H9 (cell line): Measurements from ENCODE around the gene CAMKK1. TPM values are rescaled to one million over a fixed set of nuclear protein-coding genes. Genes with fewer than 3 reads are reported as not detected.

Source experiments
- DNase-seq: peaks from one replicate; pipeline ENCODE4 v3.0.0-alpha.2; 2017
- H2AFZ ChIP-seq: one replicate; pipeline ENCODE4 v1.6.1; 2013; ENCODE audit warnings: mild to moderate bottlenecking, low read length, control low read depth, moderate library complexity
- H2AK5ac ChIP-seq: 2 replicates; pipeline ENCODE4 v1.6.1; 2013; ENCODE audit warnings: low read length, control low read depth, mixed read lengths; ENCODE audit not compliant: insufficient read length
- H2BK120ac ChIP-seq: one replicate; pipeline ENCODE4 v1.6.1; 2013; ENCODE audit warnings: low read depth, mild to moderate bottlenecking, low read length, control low read depth, inconsistent platforms; ENCODE audit not compliant: poor library complexity, severe bottlenecking
- H2BK12ac ChIP-seq: 2 replicates; pipeline ENCODE4 v1.6.1; 2013; ENCODE audit warnings: low read length, control low read depth, mixed read lengths, low read depth; ENCODE audit not compliant: insufficient read length
- H2BK15ac ChIP-seq: 2 replicates; pipeline ENCODE4 v1.6.1; 2013; ENCODE audit warnings: low read depth, low read length, control low read depth
- H2BK20ac ChIP-seq: one replicate; pipeline ENCODE4 v1.6.1; 2013; ENCODE audit warnings: low read depth, mild to moderate bottlenecking, low read length, control low read depth, inconsistent platforms; ENCODE audit not compliant: poor library complexity, severe bottlenecking
- H2BK5ac ChIP-seq: 2 replicates; pipeline ENCODE4 v1.6.1; 2013; ENCODE audit warnings: low read length, control low read depth, mixed read lengths; ENCODE audit not compliant: insufficient read length
- H3K14ac ChIP-seq: 2 replicates; pipeline ENCODE4 v1.6.1; 2013; ENCODE audit warnings: low read length, control low read depth; ENCODE audit not compliant: insufficient read depth
- H3K18ac ChIP-seq: 2 replicates; pipeline ENCODE4 v1.6.1; 2013; ENCODE audit warnings: low read depth, mild to moderate bottlenecking, mixed read lengths, low read length, control low read depth; ENCODE audit not compliant: insufficient read length
- H3K23ac ChIP-seq: 2 replicates; pipeline ENCODE4 v1.6.1; 2013; ENCODE audit warnings: low read length, control low read depth, mixed read lengths, low read depth; ENCODE audit not compliant: insufficient read length
- H3K23me2 ChIP-seq: 2 replicates; pipeline ENCODE4 v1.6.1; 2013; ENCODE audit warnings: low read depth, mild to moderate bottlenecking, mixed read lengths, low read length, control low read depth; ENCODE audit not compliant: insufficient read length, poor library complexity, severe bottlenecking
- H3K27ac ChIP-seq: 2 replicates; pipeline ENCODE4 v1.5.1; 2013; ENCODE audit warnings: low read length, control low read depth, mixed read lengths, low read depth; ENCODE audit not compliant: insufficient read length
- H3K27me3 ChIP-seq: 2 replicates; pipeline ENCODE4 v1.6.1; 2013; ENCODE audit warnings: low read length, control low read depth, inconsistent platforms; ENCODE audit not compliant: insufficient read depth
- H3K4ac ChIP-seq: 2 replicates; pipeline ENCODE4 v1.6.1; 2013; ENCODE audit warnings: low read depth, mild to moderate bottlenecking, control low read depth, inconsistent platforms, low read length, moderate library complexity
- H3K4me1 ChIP-seq: 2 replicates; pipeline ENCODE4 v1.6.1; 2013; ENCODE audit warnings: low read length, control low read depth, inconsistent platforms; ENCODE audit not compliant: insufficient read depth
- H3K4me2 ChIP-seq: 2 replicates; pipeline ENCODE4 v1.6.1; 2013; ENCODE audit warnings: low read length, control low read depth, mixed read lengths; ENCODE audit not compliant: insufficient read length, insufficient read depth
- H3K56ac ChIP-seq: 2 replicates; pipeline ENCODE4 v1.6.1; 2013; ENCODE audit warnings: low read depth, mild to moderate bottlenecking, mixed read lengths, low read length, control low read depth; ENCODE audit not compliant: insufficient read length
- H3K79me1 ChIP-seq: 2 replicates; pipeline ENCODE4 v1.6.1; 2013; ENCODE audit warnings: low read depth, mild to moderate bottlenecking, moderate library complexity, low read length, control low read depth, inconsistent platforms; ENCODE audit not compliant: insufficient read depth, poor library complexity, severe bottlenecking
- H3K79me2 ChIP-seq: 2 replicates; pipeline ENCODE4 v1.6.1; 2013; ENCODE audit warnings: low read length, control low read depth, inconsistent platforms; ENCODE audit not compliant: insufficient read depth
- H3K9ac ChIP-seq: 2 replicates; pipeline ENCODE4 v1.6.1; 2013; ENCODE audit warnings: low read length, control low read depth, mixed read lengths; ENCODE audit not compliant: insufficient read length; ENCODE audit errors: extremely low read depth
- H3K9me3 ChIP-seq: one replicate; pipeline ENCODE4 v1.6.1; 2013; ENCODE audit warnings: low read depth, low read length, inconsistent platforms; ENCODE audit not compliant: control insufficient read depth
- H3T11ph ChIP-seq: one replicate; pipeline ENCODE4 v1.6.1; 2013; ENCODE audit warnings: mild to moderate bottlenecking, low read length, control low read depth, inconsistent platforms
- H4K20me1 ChIP-seq: one replicate; pipeline ENCODE4 v1.6.1; 2013; ENCODE audit not compliant: control insufficient read depth, insufficient read length, insufficient read depth
- H4K5ac ChIP-seq: 2 replicates; pipeline ENCODE4 v1.6.1; 2013; ENCODE audit warnings: low read depth, mild to moderate bottlenecking, mixed read lengths, low read length, control low read depth; ENCODE audit not compliant: insufficient read length
- H4K8ac ChIP-seq: replicated peaks from 2 replicates; pipeline ENCODE4 v1.6.1; 2013; ENCODE audit warnings: low read length, control low read depth, mixed read lengths, low read depth; ENCODE audit not compliant: insufficient read length
- H4K91ac ChIP-seq: 2 replicates; pipeline ENCODE4 v1.6.1; 2013; ENCODE audit warnings: low read depth, mild to moderate bottlenecking, moderate library complexity, mixed read lengths, low read length, control low read depth; ENCODE audit not compliant: insufficient read length
- H3K27ac Mint-ChIP-seq, 3 experiments: 2 replicates in 2 of 3; 3 replicates in 1 of 3; pipeline ENCODE4 v1.8.0; 2020 to 2021; ENCODE audit warnings: mixed read lengths in 3 of 3, mild to moderate bottlenecking in 1 of 3, moderate library complexity in 1 of 3
- H3K27me3 Mint-ChIP-seq: 2 replicates; pipeline ENCODE4 v1.8.0; 2021; ENCODE audit warnings: low read depth, mild to moderate bottlenecking, moderate library complexity, mixed read lengths
- H3K36me3 Mint-ChIP-seq, 3 experiments: 2 replicates in 2 of 3; 3 replicates in 1 of 3; pipeline ENCODE4 v1.8.0; 2020 to 2021; ENCODE audit warnings: low read depth in 3 of 3, mixed read lengths in 3 of 3; ENCODE audit not compliant: insufficient read depth in 1 of 3
- H3K4me1 Mint-ChIP-seq, 2 experiments: 2 replicates each; pipeline ENCODE4 v1.8.0; 2020; ENCODE audit warnings: mixed read lengths in 2 of 2
- H3K4me3 Mint-ChIP-seq, 2 experiments: 2 replicates in 1 of 2; 3 replicates in 1 of 2; pipeline ENCODE4 v1.8.0; 2020 to 2021; ENCODE audit warnings: mild to moderate bottlenecking in 2 of 2, mixed read lengths in 2 of 2, moderate library complexity in 1 of 2
- H3K9me3 Mint-ChIP-seq, 2 experiments: 2 replicates in 1 of 2; 3 replicates in 1 of 2; pipeline ENCODE4 v1.8.0; 2020; ENCODE audit warnings: mild to moderate bottlenecking in 2 of 2, mixed read lengths in 2 of 2, moderate library complexity in 1 of 2
- WGBS: extraction: QIAGEN DNeasy Blood & Tissue Kit; methylation state at CpG from one replicate; pipeline ENCODE4 v1.1.7; 2013; ENCODE audit warnings: missing lambda C conversion rate, low lambda C conversion rate, mixed read lengths; ENCODE audit not compliant: insufficient read length; ENCODE audit errors: extremely low coverage; 5-methylcytosine and 5-hydroxymethylcytosine counted together
- total RNA-seq: library from RNA; stranded (reverse); gene quantifications from 2 replicates; pipeline ENCODE4 v1.2.1, GENCODE V29; 2021
- TF ChIP-seq, protein P1 (sequence below): fragments of 200-600 bp; sonication (generic); conservative IDR thresholded peaks from 3 replicates; pipeline ENCODE4 v1.8.0; 2021; ENCODE audit warnings: antibody characterized with exemption, mild to moderate bottlenecking

The CAMKK1 gene
- total RNA-seq, 1 experiment from 2014 or later, result 6.7 TPM

DNA sequence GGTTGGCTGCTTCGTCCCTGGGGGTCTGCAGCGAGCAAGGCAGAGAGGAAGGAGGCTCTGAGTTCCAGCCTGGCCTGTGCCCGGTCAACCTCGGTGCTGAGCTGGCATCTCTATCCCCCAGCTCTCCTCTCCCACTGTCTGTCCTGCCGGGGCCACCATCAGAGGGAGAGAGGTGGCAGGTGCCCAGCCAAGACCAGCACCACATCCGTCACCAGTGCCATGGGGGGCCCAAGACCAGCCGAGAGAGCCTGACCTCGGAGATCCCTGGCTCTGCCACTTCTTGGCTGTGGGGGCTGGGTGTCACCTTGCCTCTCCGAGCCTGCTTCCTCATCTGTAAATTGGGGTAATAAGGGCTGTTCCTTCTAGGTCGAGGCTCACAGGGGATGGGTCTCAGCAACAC lies 24.0 kb upstream of the CAMKK1 start:
- H3K4me1 ChIP-seq, result no peaks in the 10 kb centered on the region
- H3K9me3 Mint-ChIP-seq, result peaks cover 0 to 3% of the 10 kb centered on the region in 2 experiments; a peak in 2 of 5 replicates
- H2AK5ac ChIP-seq, result no peak overlapping the region
- no peak overlapping the region; the same call in 1 of the 2 replicates for H3K14ac ChIP-seq
- H2BK20ac ChIP-seq, result no peak overlapping the region
- H4K20me1 ChIP-seq, result no peaks in the 10 kb centered on the region
- H2BK15ac ChIP-seq, result no peak overlapping the region
- no peak overlapping the region for H3K18ac ChIP-seq
- no peak overlapping the region for H4K91ac ChIP-seq
- WGBS, result no CpG with 5 or more reads among the region's 10 CpGs
- H3K4ac ChIP-seq, result no peak overlapping the region
- H3K27me3 Mint-ChIP-seq, result peaks cover 4% of the 10 kb centered on the region; the same call in 1 of the 2 replicates
- no peak overlapping the region for H2BK12ac ChIP-seq
- no peak overlapping the region for H3T11ph ChIP-seq
- H3K4me2 ChIP-seq, result no peak overlapping the region
- TF ChIP-seq, protein P1, sequence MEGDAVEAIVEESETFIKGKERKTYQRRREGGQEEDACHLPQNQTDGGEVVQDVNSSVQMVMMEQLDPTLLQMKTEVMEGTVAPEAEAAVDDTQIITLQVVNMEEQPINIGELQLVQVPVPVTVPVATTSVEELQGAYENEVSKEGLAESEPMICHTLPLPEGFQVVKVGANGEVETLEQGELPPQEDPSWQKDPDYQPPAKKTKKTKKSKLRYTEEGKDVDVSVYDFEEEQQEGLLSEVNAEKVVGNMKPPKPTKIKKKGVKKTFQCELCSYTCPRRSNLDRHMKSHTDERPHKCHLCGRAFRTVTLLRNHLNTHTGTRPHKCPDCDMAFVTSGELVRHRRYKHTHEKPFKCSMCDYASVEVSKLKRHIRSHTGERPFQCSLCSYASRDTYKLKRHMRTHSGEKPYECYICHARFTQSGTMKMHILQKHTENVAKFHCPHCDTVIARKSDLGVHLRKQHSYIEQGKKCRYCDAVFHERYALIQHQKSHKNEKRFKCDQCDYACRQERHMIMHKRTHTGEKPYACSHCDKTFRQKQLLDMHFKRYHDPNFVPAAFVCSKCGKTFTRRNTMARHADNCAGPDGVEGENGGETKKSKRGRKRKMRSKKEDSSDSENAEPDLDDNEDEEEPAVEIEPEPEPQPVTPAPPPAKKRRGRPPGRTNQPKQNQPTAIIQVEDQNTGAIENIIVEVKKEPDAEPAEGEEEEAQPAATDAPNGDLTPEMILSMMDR, result no peak
- no peak overlapping the region for H3K56ac ChIP-seq
- H3K4me3 Mint-ChIP-seq, result no peak overlapping the region
- H3K27ac ChIP-seq, result no peak overlapping the region
- no peak overlapping the region for H2BK120ac ChIP-seq
- H2BK5ac ChIP-seq, result no peak overlapping the region
- no peaks in the 10 kb centered on the region for H3K79me1 ChIP-seq
- peaks cover 4 to 15% of the 10 kb centered on the region in 2 experiments; a peak in 3 of 4 replicates for H3K4me1 Mint-ChIP-seq
- H4K8ac ChIP-seq, result no peak overlapping the region
- H3K36me3 Mint-ChIP-seq, result no peaks in the 10 kb centered on the region
- no peak overlapping the region for H4K5ac ChIP-seq
- no peak overlapping the region for H3K9ac ChIP-seq
- H3K23me2 ChIP-seq, result no peaks in the 10 kb centered on the region
- no peaks in the 10 kb centered on the region for H3K27me3 ChIP-seq
- no peaks in the 10 kb centered on the region for H3K79me2 ChIP-seq
- no peaks in the 10 kb centered on the region for H3K9me3 ChIP-seq
- H2AFZ ChIP-seq, result no peak overlapping the region
- no peak for DNase-seq
- H3K27ac Mint-ChIP-seq, result no peak overlapping the region
- H3K23ac ChIP-seq, result no peak overlapping the region
